Stimulated activated naive B cell treated with anti-CD40 and anti-IgM and Interleukin-4, amounts not matched to agents 10 μg/mL and 1 μg/mL and 100 μg/mL, for 72 hours (primary cell): ENCODE data around the gene EVX2.

Experiments used
- ATAC-seq, 2 donors: fragments of 150-1000 bp; cut with Tn5 transposase; replicated peaks; 2 replicates each; pipeline ENCODE4 v1.10.0; 2021; ENCODE audit warnings: moderate library complexity in 1 of 2
- DNase-seq: peaks from one replicate; pipeline ENCODE4 v3.0.0; 2021
- H3K27ac Mint-ChIP-seq: one replicate; pipeline ENCODE4 v1.8.0; 2022; ENCODE audit warnings: mild to moderate bottlenecking, mixed read lengths
- H3K27me3 Mint-ChIP-seq, 2 donors: one replicate each; pipeline ENCODE4 v1.8.0; 2022; ENCODE audit warnings: mixed read lengths in 2 of 2
- H3K36me3 Mint-ChIP-seq, 2 donors: one replicate each; pipeline ENCODE4 v1.8.0; 2022; ENCODE audit warnings: mixed read lengths in 2 of 2, mild to moderate bottlenecking in 1 of 2
- H3K4me1 Mint-ChIP-seq, 2 donors: one replicate each; pipeline ENCODE4 v1.8.0; 2022; ENCODE audit warnings: mixed read lengths in 2 of 2, mild to moderate bottlenecking in 1 of 2
- H3K4me3 Mint-ChIP-seq, 2 donors: one replicate each; pipeline ENCODE4 v1.8.0; 2022; ENCODE audit warnings: mild to moderate bottlenecking in 2 of 2, mixed read lengths in 2 of 2, moderate library complexity in 1 of 2
- H3K9me3 Mint-ChIP-seq, 2 donors: one replicate each; pipeline ENCODE4 v1.8.0; 2022; ENCODE audit warnings: mixed read lengths in 2 of 2, mild to moderate bottlenecking in 1 of 2

EVX2 gene

DNA sequence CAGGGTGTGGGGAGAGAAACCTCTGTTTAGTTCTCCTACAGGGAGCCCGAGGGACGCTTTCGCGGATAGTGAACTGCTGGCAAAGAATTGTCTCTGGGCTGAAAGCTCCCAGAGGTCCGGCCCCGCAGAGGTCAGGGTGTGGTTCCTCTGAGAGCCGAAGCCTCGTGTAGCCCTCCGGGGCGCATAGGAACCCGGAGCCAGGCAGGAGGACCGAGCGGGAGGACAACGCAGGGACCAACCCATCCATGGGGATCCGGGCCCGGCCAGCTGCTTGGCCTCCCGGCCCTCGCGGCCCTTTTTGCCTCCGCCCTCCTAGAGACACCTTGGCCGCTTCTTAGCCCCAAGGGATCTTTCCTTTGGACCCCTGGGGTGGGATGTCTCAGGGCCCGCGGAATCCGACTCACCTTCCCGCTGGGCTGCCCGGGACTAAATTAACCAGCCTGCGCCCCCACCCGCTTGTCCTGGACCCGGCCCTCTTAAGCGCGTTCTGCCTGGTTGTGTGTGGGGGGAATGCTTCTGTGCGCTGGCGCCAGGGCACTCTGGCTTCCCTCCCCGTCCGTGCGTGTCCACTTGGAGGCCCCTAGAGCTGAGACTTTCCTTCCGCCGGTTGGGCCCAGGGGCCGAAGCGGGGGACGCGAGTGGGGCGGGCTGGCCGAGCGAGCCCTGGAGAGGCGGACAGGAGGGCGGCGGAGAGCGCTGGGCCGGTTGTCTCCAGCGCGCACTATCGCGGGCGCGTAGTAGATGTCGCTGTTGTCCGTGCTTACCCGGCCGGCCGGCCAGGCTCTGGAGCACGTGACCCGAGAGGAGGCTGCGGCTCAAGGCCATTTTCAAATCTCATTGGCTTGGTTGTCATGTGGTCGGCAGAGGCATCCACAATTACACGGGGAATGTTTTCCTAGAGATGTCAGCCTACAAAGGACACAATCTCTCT is 32.4 kb upstream of the EVX2 start, which contains the start of gene HOXD10:
HOXD10 (plus strand) TSS at position 896 of the 931 bp plus-strand sequence. CDS start 56 bp downstream, outside the sequence.
- Mint-ChIP-seq H3K36me3 (peaks cover 0 to 2% of the 10 kb centered on the region in 2 donors), H3K4me3 (no peak within 1 kb of the TSS), H3K27me3 (peaks cover 80 to 92% of the 10 kb centered on the region in 2 donors), H3K27ac (peak within 1 kb of the TSS; percentile 72), H3K9me3 (peaks cover 0 to 2% of the 10 kb centered on the region in 2 donors), H3K4me1 (peaks cover 8 to 9% of the 10 kb centered on the region in 2 donors)
- no peak for ATAC-seq
- DNase-seq = no peak

DNA sequence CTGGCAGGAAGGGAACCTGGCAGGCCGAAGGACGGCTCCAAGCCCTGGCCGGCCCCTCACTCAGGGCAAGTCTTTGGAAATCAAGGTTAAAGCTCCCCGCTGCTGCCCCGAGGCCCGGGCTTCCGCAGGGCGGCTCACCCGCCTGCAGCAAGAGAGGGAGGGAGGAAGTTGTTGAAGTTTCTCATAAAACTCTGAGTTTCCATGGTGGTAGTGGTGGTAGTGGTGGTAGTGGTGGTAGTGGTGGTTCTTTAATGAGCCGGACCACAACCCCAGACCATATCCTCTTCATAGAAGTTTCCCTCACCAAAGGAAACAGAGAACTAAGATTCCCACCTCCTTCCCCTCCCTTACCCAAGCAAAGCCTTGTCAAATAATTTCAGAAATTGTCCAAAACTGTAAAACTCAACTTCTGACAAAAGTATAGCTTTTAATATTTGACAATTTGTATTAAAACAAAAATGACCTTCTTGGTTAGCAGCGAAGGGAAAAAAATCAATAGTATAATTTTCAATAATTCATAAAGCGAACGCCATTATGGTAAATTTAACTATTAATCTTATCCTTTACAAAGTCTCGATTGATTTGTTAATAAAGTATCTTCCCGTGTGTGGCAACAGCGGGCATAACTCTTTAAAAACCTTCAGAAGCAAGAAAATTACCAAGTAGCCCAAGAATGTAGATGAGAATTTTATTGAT is 31.3 kb upstream of the EVX2 start:
- Mint-ChIP-seq H3K36me3 (peaks cover 0 to 2% of the 10 kb centered on the region in 2 donors), H3K9me3 (peaks cover 0 to 2% of the 10 kb centered on the region in 2 donors), H3K27me3 (peaks cover 75 to 83% of the 10 kb centered on the region in 2 donors), H3K27ac (no peak overlapping the region), H3K4me1 (peaks cover 8 to 11% of the 10 kb centered on the region in 2 donors), H3K4me3 (no peak overlapping the region)
- no peak for ATAC-seq
- DNase-seq = no peak

DNA sequence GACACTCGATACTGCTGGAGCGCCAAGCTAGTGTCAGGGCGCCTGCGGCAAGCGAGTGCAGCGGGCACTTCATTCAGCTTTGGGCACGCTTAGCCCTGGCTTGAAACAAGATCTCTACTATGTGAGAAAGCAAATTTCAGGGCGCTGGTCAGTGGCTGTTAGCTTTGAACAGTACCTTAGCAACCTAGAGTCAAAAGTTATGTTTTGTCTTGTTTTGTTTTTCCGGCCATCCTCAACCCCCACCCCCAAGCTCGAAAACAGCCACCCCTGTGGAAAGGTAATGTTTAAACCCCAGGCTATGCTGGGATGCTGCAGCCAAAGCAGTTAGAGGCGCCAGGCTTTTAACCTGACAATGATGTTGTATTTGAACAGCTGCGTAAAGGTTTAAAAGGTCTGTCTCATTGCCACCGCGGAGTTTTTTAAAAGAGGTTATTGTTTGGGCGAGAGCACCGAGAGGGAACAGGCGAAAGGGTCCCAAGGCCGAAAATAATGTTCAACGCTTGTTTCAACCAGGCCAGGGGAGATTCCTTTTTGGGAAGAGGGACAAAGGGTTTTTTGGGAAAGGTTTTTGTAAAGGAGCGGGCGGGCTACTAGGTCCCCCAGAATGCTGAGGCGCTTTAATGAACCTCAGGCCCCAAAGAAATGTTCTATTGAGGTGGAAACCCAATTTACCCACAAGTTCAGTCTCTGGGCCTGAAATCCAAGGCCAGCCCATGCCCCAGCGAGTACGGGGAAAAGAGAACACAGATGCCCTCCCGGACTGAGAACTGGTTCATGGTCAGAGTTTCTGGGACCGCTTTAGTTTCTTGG is 30.6 kb upstream of the EVX2 start:
- Mint-ChIP-seq H3K27ac (peak overlapping the region; percentile 26), H3K9me3 (peaks cover 0 to 2% of the 10 kb centered on the region in 2 donors), H3K27me3 (peaks cover 73 to 83% of the 10 kb centered on the region in 2 donors), H3K36me3 (peaks cover 0 to 2% of the 10 kb centered on the region in 2 donors), H3K4me1 (peaks cover 8 to 11% of the 10 kb centered on the region in 2 donors), H3K4me3 (no peak overlapping the region)
- ATAC-seq (no peak), DNase-seq (no peak)

DNA sequence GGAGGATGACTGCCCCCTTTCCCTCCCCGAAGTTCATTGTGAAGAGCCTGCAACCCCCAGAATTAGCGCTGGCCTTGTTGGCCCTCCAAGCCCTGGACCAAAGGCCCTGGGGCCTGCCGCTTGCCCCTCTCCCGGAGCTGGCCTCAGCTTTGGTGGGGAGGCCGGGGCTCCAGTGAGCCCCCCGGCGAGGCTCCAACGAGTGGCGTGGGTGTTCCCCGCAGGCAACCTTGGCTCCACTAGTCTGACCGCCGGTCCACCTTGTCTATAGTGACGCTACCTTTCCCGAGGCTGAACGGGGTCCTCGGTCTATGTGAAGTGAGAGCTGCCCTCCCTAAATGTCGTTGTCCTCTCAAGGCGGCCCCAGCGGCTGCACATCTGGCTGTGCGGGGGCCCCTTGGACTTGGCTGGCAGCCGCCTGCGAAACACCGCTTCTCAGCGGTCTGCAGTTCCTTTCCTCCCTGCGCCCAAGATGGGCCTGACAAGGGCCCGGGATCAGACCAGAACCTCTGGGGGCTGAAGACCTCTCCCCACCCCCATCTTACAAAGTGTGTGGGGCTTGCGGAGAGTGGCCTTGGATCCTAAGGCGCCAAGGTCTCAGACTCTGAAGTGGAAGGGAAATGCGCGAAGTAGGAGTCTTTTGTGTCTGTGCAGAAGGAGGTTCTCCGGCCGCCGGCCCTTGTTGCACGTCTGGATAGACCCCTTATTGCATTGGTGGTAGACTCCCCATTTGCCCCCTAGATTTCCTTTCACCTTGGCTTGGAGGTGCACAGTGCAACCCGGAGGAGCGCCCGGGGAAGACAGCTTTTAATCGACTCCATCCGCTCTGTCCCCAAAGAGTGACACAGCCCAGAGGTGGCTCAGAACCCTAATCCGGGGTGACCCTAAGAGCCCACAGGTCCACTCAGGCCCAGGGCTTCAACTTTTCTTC is 28.9 kb upstream of the EVX2 start:
- Mint-ChIP-seq H3K27me3 (peaks cover 66 to 76% of the 10 kb centered on the region in 2 donors), H3K36me3 (peaks cover 0 to 2% of the 10 kb centered on the region in 2 donors), H3K4me3 (peak overlapping the region; percentile 6 to 8), H3K9me3 (peaks cover 0 to 2% of the 10 kb centered on the region in 2 donors), H3K27ac (peak overlapping the region; percentile 56), H3K4me1 (peaks cover 7 to 15% of the 10 kb centered on the region in 2 donors)
- ATAC-seq = no peak
- DNase-seq = no peak

DNA sequence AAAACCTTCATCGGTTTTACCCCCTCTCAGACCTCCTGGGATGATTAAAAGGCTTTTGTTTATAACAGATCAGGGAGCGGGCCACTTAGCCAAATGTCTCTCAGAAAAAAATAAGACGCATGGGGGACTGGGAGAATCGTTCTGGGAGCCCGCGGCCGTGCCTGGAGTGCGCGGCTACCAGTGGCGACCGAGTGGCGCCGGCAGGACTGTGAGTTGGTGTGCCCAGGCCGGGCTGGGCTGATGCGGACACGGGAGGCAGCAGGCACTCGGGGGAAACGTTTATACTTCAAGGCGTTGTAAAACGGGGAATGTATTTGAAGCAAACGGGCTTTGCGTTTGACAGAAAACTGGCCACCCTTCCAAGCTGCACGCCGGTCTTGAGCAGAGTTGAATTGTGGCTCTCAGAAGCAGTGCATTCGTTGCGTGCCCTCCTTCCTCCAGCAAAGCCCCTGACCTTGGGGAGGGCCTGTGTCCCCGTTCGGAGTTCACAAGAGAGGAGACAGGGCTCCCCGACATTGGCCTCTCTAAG is 28.1 kb upstream of the EVX2 start:
- DNase-seq = no peak
- Mint-ChIP-seq H3K36me3 (peaks cover 0 to 2% of the 10 kb centered on the region in 2 donors), H3K4me1 (peaks cover 7 to 15% of the 10 kb centered on the region in 2 donors), H3K27ac (peak overlapping the region; percentile 51), H3K27me3 (peaks cover 63 to 74% of the 10 kb centered on the region in 2 donors), H3K9me3 (peaks cover 0 to 2% of the 10 kb centered on the region in 2 donors), H3K4me3 (peak overlapping the region in 1 of 2 donors; percentile 13)
- ATAC-seq = no peak

DNA sequence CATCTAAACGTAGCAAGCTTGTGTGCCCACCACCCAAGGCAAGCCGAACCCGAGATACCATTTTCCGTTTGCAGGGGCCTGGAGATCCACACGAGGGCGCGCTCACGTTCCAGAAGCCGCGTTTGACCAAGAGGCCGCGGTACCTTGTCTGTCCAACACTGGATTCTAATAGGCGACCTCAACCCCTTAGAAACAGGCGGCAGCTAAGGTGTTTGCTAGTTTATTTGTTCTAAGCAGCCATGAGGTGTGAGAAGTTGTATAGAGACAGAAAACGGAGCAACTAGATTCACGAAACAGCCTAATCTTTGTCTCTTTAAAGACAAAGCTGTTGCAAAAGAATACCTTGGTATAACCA is 27.5 kb upstream of the EVX2 start:
- H3K36me3 Mint-ChIP-seq = peaks cover under 1 to 2% of the 10 kb centered on the region in 2 donors
- no peaks in the 10 kb centered on the region for H3K9me3 Mint-ChIP-seq

DNA sequence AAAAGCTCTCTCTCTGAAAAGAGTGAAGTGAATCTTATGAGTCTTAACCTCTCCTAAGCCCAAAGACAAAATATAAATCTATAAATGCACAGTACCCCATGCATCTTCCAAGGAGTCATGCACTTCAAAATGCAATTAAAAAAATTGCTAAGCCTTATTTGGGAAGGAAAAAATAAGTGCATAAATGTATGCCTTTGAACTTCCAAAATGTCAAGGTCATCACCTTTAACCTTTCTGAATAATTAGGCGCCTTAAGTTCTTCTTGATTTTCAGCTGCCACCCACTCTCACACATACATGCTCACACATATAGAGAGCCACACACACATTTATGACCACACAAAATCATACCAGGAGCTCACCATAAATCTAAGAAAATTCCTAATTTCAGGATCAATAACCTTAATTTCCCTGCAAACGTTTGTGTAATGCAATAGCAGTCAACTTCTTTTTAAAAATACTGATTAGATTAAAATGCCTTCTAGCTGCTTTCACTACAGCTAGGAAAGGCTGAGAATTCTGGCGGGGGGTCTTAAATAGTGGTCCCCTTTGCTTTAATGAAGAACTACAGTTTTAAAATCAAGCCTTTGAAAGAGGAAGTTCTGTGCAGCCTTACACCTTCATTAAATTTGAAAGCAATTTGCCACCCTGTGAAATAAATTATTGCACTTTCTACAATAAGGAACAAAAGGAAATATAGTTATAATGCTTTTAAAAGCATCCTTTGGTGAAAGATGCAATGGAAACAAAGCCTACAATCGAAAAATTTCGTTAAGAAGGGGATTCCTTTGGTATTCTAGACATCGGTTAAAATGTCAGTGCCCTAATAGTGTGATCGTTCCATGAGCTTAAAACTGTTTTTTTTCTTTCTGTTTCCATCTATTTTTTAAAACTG is 26.9 kb upstream of the EVX2 start:
- Mint-ChIP-seq H3K4me3 (peak overlapping the region in 1 of 2 donors; percentile 40), H3K36me3 (peaks cover 2 to 6% of the 10 kb centered on the region in 2 donors), H3K4me1 (peaks cover 12 to 18% of the 10 kb centered on the region in 2 donors), H3K27ac (peak overlapping the region; percentile 90), H3K9me3 (no peaks in the 10 kb centered on the region), H3K27me3 (peaks cover 61 to 71% of the 10 kb centered on the region in 2 donors)
- ATAC-seq = no peak
- no peak for DNase-seq

More for the DNA sequence above, 27.5 kb upstream of the EVX2 start:
- peaks cover 59 to 71% of the 10 kb centered on the region in 2 donors for H3K27me3 Mint-ChIP-seq
- ATAC-seq (no peak), DNase-seq (no peak)
- H3K27ac Mint-ChIP-seq = peak overlapping the region; percentile 90
- peak overlapping the region in 1 of 2 donors; percentile 40 for H3K4me3 Mint-ChIP-seq
- H3K4me1 Mint-ChIP-seq = peaks cover 7 to 13% of the 10 kb centered on the region in 2 donors

DNA sequence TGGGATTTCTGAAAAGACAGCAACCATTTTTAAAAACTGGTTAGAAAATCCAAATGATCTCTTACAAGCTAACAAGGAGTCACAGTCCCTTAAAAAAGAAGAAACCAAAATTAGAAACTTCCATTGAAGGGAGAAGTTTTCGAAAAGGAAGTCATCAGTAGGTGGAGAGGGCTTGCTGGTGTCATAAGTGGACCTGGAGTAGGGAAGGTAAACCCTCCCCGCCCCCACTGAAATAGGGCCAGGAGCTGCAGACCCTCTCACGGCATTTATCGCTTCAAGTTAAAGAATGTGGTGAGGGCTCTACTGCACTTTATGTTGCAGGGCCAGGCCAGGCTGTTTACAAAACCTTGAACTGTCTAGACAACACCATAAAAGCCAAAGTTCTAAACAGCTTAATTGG is 26.2 kb upstream of the EVX2 start:
- no peak overlapping the region for H3K27ac Mint-ChIP-seq

DNA sequence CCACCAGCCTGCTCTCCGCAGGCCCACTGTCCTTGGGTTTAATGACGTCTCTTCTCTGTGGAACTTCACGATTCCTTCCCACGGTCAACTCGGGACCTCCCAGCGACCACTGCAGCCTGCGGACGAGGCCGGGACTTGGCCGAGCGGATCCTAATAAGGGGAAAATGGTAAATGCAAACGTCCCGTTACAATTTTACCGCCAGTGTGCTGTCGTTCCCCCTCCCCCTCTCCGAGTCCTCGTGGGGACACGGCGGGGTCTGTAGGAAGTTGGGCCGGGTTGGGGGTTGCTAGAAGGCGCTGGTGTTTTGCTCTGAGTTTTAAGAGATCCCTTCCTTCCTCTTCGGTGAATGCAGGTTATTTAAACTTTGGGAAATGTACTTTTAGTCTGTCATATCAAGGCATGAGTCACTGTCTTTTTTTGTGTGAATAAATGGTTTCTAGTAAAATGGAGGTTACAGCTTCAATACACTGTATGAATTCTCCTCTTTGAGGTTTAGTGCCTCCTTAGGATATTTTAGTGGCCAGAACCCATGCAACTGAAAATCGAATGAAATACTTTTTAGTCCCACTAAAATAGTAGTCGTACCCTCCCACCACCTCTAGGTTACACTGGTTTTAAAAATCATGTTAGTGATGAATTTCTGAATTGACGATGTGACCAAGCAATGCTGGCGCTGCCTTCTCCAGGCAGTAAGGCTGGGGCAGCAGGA is 25.6 kb upstream of the EVX2 start:
- DNase-seq = no peak
- ATAC-seq = no peak
- Mint-ChIP-seq H3K36me3 (peaks cover 3 to 9% of the 10 kb centered on the region in 2 donors), H3K4me3 (peak overlapping the region in 1 of 2 donors; percentile 21), H3K27me3 (peaks cover 69 to 75% of the 10 kb centered on the region in 2 donors), H3K27ac (peak overlapping the region; percentile 79), H3K4me1 (peaks cover 22 to 31% of the 10 kb centered on the region in 2 donors), H3K9me3 (peaks cover 0 to 2% of the 10 kb centered on the region in 2 donors)

More for the DNA sequence above, 26.2 kb upstream of the EVX2 start:
- DNase-seq (no peak), ATAC-seq (no peak)
- H3K9me3 Mint-ChIP-seq = peaks cover 0 to 1% of the 10 kb centered on the region in 2 donors
- peaks cover 18 to 25% of the 10 kb centered on the region in 2 donors for H3K4me1 Mint-ChIP-seq
- peaks cover 3 to 8% of the 10 kb centered on the region in 2 donors for H3K36me3 Mint-ChIP-seq
- no peak overlapping the region for H3K4me3 Mint-ChIP-seq
- H3K27me3 Mint-ChIP-seq = peaks cover 66 to 75% of the 10 kb centered on the region in 2 donors

DNA sequence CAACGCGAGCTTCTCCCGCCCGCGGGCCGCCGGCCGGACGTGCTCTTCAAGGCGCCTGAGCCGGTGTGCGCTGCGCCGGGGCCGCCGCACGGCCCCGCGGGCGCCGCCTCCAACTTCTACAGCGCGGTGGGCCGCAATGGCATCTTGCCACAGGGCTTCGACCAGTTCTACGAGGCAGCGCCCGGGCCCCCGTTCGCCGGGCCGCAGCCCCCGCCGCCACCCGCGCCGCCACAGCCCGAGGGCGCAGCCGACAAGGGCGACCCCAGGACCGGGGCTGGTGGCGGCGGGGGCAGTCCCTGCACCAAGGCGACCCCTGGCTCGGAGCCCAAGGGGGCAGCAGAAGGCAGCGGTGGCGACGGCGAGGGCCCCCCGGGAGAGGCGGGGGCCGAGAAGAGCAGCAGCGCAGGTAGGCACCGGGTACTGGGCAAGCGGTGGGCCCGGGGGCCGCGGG is 24.0 kb upstream of the EVX2 start:
- H3K4me1 Mint-ChIP-seq = peaks cover 23 to 36% of the 10 kb centered on the region in 2 donors
- H3K27me3 Mint-ChIP-seq = peaks cover 73 to 78% of the 10 kb centered on the region in 2 donors
- H3K27ac Mint-ChIP-seq = no peak overlapping the region
- peaks cover 3 to 9% of the 10 kb centered on the region in 2 donors for H3K36me3 Mint-ChIP-seq
- H3K9me3 Mint-ChIP-seq = peaks cover 0 to 2% of the 10 kb centered on the region in 2 donors
- ATAC-seq (no peak), DNase-seq (no peak)
- H3K4me3 Mint-ChIP-seq = no peak overlapping the region
